IMR-90 (cell line): ENCODE results near the gene CD24. TPM values are rescaled to one million over a fixed set of nuclear protein-coding genes. Genes with fewer than 3 reads are reported as not detected.

Experiments used
- ATAC-seq: fragments of 200-7000 bp; cut with Tn5 transposase; 2 replicates; pipeline ENCODE4 v1.9.1; 2020; ENCODE audit warnings: low read depth, mild to moderate bottlenecking, moderate library complexity
- BruUV-seq: library from RNA; stranded (reverse); fragments of 400-500 nt; replicated peaks from 2 replicates; lab custom pipeline; 2021; lab: Mats Ljungman, UMichigan
- CTCF ChIA-PET: fragments of 300-600 bp; formaldehyde crosslinking; extraction: SDS; loops from one replicate; lab custom pipeline; 2021; ENCODE audit warnings: antibody characterized with exemption; lab: Yijun Ruan, JAX
- POLR2A ChIA-PET: fragments of 300-600 bp; sonication (Branson Sonifier 250); formaldehyde crosslinking; loops from one replicate; lab custom pipeline; 2022; ENCODE audit warnings: antibody characterized with exemption; ENCODE audit not compliant: unreplicated experiment; lab: Charles Lee
- DNase-seq: peaks from one replicate; pipeline ENCODE4 v3.0.0; 2013
- H2AFZ ChIP-seq: replicated peaks from 2 replicates; pipeline ENCODE3; 2013; ENCODE audit warnings: low read length, mild to moderate bottlenecking; ENCODE audit not compliant: poor library complexity
- H2AK5ac ChIP-seq: 2 replicates; pipeline ENCODE4 v1.6.1; 2013; ENCODE audit warnings: low read depth, low read length, inconsistent platforms
- H2AK9ac ChIP-seq: replicated peaks from 2 replicates; pipeline ENCODE3; 2013; ENCODE audit warnings: mild to moderate bottlenecking, low read depth, low read length, moderate library complexity; ENCODE audit not compliant: poor library complexity
- H2BK120ac ChIP-seq: 2 replicates; pipeline ENCODE4 v1.6.1; 2013; ENCODE audit warnings: low read depth, low read length, inconsistent platforms
- H2BK15ac ChIP-seq: 3 replicates; pipeline ENCODE4 v1.6.1; 2013; ENCODE audit warnings: low read depth, low read length, inconsistent platforms
- H2BK20ac ChIP-seq: 2 replicates; pipeline ENCODE4 v1.6.1; 2013; ENCODE audit warnings: low read depth, mild to moderate bottlenecking, inconsistent platforms, low read length, moderate library complexity
- H2BK5ac ChIP-seq: 2 replicates; pipeline ENCODE4 v1.6.1; 2013; ENCODE audit warnings: mild to moderate bottlenecking, low read depth, low read length, inconsistent platforms; ENCODE audit not compliant: poor library complexity, severe bottlenecking
- H3K14ac ChIP-seq: replicated peaks from 2 replicates; pipeline ENCODE4 v1.6.1; 2013; ENCODE audit warnings: low read depth, low read length, inconsistent platforms
- H3K18ac ChIP-seq: 2 replicates; pipeline ENCODE4 v1.6.1; 2013; ENCODE audit warnings: low read depth, low read length, control low read depth
- H3K23ac ChIP-seq: 2 replicates; pipeline ENCODE4 v1.6.1; 2013; ENCODE audit warnings: low read depth, low read length, inconsistent platforms
- H3K27ac ChIP-seq: 2 replicates; pipeline ENCODE4 v1.5.1; 2013; ENCODE audit warnings: mild to moderate bottlenecking, control low read depth, low read length; ENCODE audit not compliant: insufficient read depth
- H3K27me3 ChIP-seq: 2 replicates; pipeline ENCODE4 v1.6.1; 2013; ENCODE audit warnings: low read length; ENCODE audit not compliant: control insufficient read depth, insufficient read depth
- H3K36me3 ChIP-seq: 2 replicates; pipeline ENCODE4 v1.6.1; 2013; ENCODE audit warnings: low read length, mixed read lengths; ENCODE audit not compliant: control insufficient read depth, insufficient read depth
- H3K4ac ChIP-seq: 2 replicates; pipeline ENCODE4 v1.6.1; 2013; ENCODE audit warnings: low read depth, low read length, inconsistent platforms
- H3K4me1 ChIP-seq: 2 replicates; pipeline ENCODE4 v1.6.1; 2013; ENCODE audit warnings: low read length, mixed read lengths; ENCODE audit not compliant: control insufficient read depth, insufficient read depth
- H3K4me2 ChIP-seq: 2 replicates; pipeline ENCODE4 v1.6.1; 2013; ENCODE audit warnings: low read depth, mild to moderate bottlenecking, control low read depth, low read length, moderate library complexity
- H3K4me3 ChIP-seq: 2 replicates; pipeline ENCODE4 v1.5.1; 2013; ENCODE audit warnings: low read depth, mild to moderate bottlenecking, control low read depth, low read length, moderate library complexity; ENCODE audit not compliant: insufficient read depth
- H3K56ac ChIP-seq: 2 replicates; pipeline ENCODE4 v1.6.1; 2013; ENCODE audit warnings: low read length, inconsistent platforms; ENCODE audit not compliant: insufficient read depth; ENCODE audit errors: extremely low read depth
- H3K79me1 ChIP-seq, 2 experiments: 2 replicates each; pipeline ENCODE4 v1.6.1; 2013; ENCODE audit warnings: low read length in 2 of 2, inconsistent platforms in 1 of 2, low read depth in 1 of 2
- H3K9ac ChIP-seq: 2 replicates; pipeline ENCODE4 v1.6.1; 2013; ENCODE audit warnings: low read depth, low read length, control low read depth
- H3K9me1 ChIP-seq: 2 replicates; pipeline ENCODE4 v1.6.1; 2013; ENCODE audit warnings: low read length, inconsistent platforms; ENCODE audit not compliant: insufficient read depth
- H3K9me3 ChIP-seq: 2 replicates; pipeline ENCODE4 v1.6.1; 2013; ENCODE audit warnings: low read length; ENCODE audit not compliant: control insufficient read depth, insufficient read depth
- H4K20me1 ChIP-seq: 2 replicates; pipeline ENCODE4 v1.6.1; 2013; ENCODE audit warnings: low read length, inconsistent platforms; ENCODE audit not compliant: insufficient read depth
- H4K5ac ChIP-seq: 2 replicates; pipeline ENCODE4 v1.6.1; 2013; ENCODE audit warnings: mild to moderate bottlenecking, low read depth, low read length, control low read depth
- H4K8ac ChIP-seq, 2 experiments: 2 replicates each; pipeline ENCODE4 v1.6.1; 2013; ENCODE audit warnings: low read depth in 2 of 2, low read length in 2 of 2, control low read depth in 1 of 2, inconsistent platforms in 1 of 2
- H4K91ac ChIP-seq: 2 replicates; pipeline ENCODE4 v1.6.1; 2013; ENCODE audit warnings: low read depth, low read length, inconsistent platforms; ENCODE audit not compliant: insufficient read depth
- BHLHE40 ChIP-seq: fragments of 150-350 bp; IDR thresholded peaks from 2 replicates; pipeline ENCODE4 v1.6.1; 2016; ENCODE audit warnings: mild to moderate bottlenecking, low read depth, low read length
- CEBPB ChIP-seq: IDR thresholded peaks from 2 replicates; pipeline ENCODE4 v1.6.1; 2012; ENCODE audit warnings: low read depth, low read length, improper control_type of control experiment
- CHD1 ChIP-seq: IDR thresholded peaks from 2 replicates; pipeline ENCODE4 v1.6.1; 2012; ENCODE audit warnings: low read depth, low read length, improper control_type of control experiment
- ELK1 ChIP-seq: fragments of 150-350 bp; IDR thresholded peaks from 2 replicates; pipeline ENCODE4 v1.6.1; 2016; ENCODE audit warnings: low read depth, mild to moderate bottlenecking, low read length, moderate library complexity, borderline replicate concordance
- FOS ChIP-seq: fragments of 150-350 bp; IDR thresholded peaks from 2 replicates; pipeline ENCODE4 v1.6.1; 2016; ENCODE audit warnings: low read depth, low read length
- MAFK ChIP-seq: IDR thresholded peaks from 2 replicates; pipeline ENCODE4 v1.6.1; 2012; ENCODE audit warnings: low read depth, low read length, improper control_type of control experiment
- MXI1 ChIP-seq: IDR thresholded peaks from 2 replicates; pipeline ENCODE4 v1.6.1; 2012; ENCODE audit warnings: low read depth, mild to moderate bottlenecking, low read length, moderate library complexity, borderline replicate concordance
- POLR2A ChIP-seq: IDR thresholded peaks from 2 replicates; pipeline ENCODE4 v1.6.1; 2012; ENCODE audit warnings: mild to moderate bottlenecking, low read depth, low read length
- RAD21 ChIP-seq: IDR thresholded peaks from 2 replicates; pipeline ENCODE4 v1.6.1; 2012; ENCODE audit warnings: low read length, improper control_type of control experiment
- RCOR1 ChIP-seq: IDR thresholded peaks from 2 replicates; pipeline ENCODE4 v1.6.1; 2012; ENCODE audit warnings: mild to moderate bottlenecking, low read length, improper control_type of control experiment; ENCODE audit not compliant: insufficient replicate concordance
- SMC3 ChIP-seq: fragments of 150-350 bp; IDR thresholded peaks from 2 replicates; pipeline ENCODE4 v1.6.1; 2016; ENCODE audit warnings: low read depth, mild to moderate bottlenecking, antibody characterized with exemption, low read length, moderate library complexity
- WGBS, 2 experiments: methylation state at CpG; one replicate each; pipeline versions ENCODE4 v1.1.5 to v1.1.7; 2013; ENCODE audit warnings: missing lambda C conversion rate in 2 of 2; ENCODE audit not compliant: insufficient read length in 1 of 2; ENCODE audit errors: extremely low coverage in 2 of 2; 5-methylcytosine and 5-hydroxymethylcytosine counted together
- dilution Hi-C: fragments of 300-500 bp; cut with HindIII; formaldehyde crosslinking; loops from one replicate; pipeline ENCODE4 v1.14.3; 2018; ENCODE audit warnings: low sequenced_read_pairs; ENCODE audit not compliant: unreplicated experiment
- in situ Hi-C: fragments of 300-500 bp; cut with MboI; formaldehyde crosslinking; loops from 3 replicates; pipeline ENCODE4 v1.14.3; 2019; ENCODE audit warnings: low sequenced_read_pairs, inconsistent platforms, mixed read lengths
- intact Hi-C: fragments of 100-400 bp; cut with micrococcal nuclease; formaldehyde crosslinking; loops from 2 replicates; pipeline ENCODE4 v1.10.0; 2022
- polyA plus RNA-seq, 3 experiments: library from polyadenylated mRNA; depleted of rRNA; stranded (reverse); fragments of >200 nt; gene quantifications; 2 replicates each; pipeline ENCODE4 v1.2.3, GENCODE V29; 2012; ENCODE audit warnings: low replicate concordance in 1 of 3
- total RNA-seq: library from RNA; depleted of rRNA; stranded (reverse); fragments of >200 nt; gene quantifications from 2 replicates; pipeline ENCODE4 v1.2.3, GENCODE V29; 2012
- TF ChIP-seq, protein P1 (sequence below): fragments of 150-350 bp; IDR thresholded peaks from 2 replicates; pipeline ENCODE4 v1.6.1; 2017; ENCODE audit warnings: mild to moderate bottlenecking, antibody characterized with exemption, low read length, low read depth
- TF ChIP-seq, protein P2 (sequence below): conservative IDR thresholded peaks from 2 replicates; pipeline ENCODE4 v1.5.1; 2012; ENCODE audit warnings: mild to moderate bottlenecking, low read depth, low read length, improper control_type of control experiment

The CD24 gene
- total and polyA plus RNA-seq, 2 of the 4 experiments (the other 2 are of a cell fraction): 0.07 to 0.18 TPM

- dilution Hi-C loops: no loop called here
- DNase-seq (no peak), ATAC-seq (no peak)
- Histone ChIP-seq H3K36me3 (no peaks in the 10 kb centered on the region), H3K4me1 (no peaks in the 10 kb centered on the region), H3K27ac (no peak overlapping the region), H2AK5ac (no peak overlapping the region), H3K9ac (no peak overlapping the region), H3K9me3 (no peaks in the 10 kb centered on the region), H3K18ac (no peak overlapping the region), H2BK5ac (no peak overlapping the region), H3K56ac (no peak overlapping the region), H3K9me1 (no peaks in the 10 kb centered on the region), H2BK120ac (no peak overlapping the region), H3K4ac (no peak overlapping the region), H4K91ac (no peak overlapping the region), H3K4me3 (no peak overlapping the region), H2AFZ (no peak overlapping the region), H3K23ac (no peak overlapping the region), H2BK15ac (no peak overlapping the region), H2BK20ac (no peak overlapping the region), H3K4me2 (no peak overlapping the region), H4K8ac (no peak overlapping the region), H3K27me3 (no peaks in the 10 kb centered on the region; the same call in 1 of the 2 replicates), H3K14ac (no peak overlapping the region), H4K5ac (no peak overlapping the region), H4K20me1 (no peaks in the 10 kb centered on the region), H2AK9ac (no peak overlapping the region), H3K79me1 (no peaks in the 10 kb centered on the region)
- ChIA-PET POLR2A (no interaction called here), CTCF (no interaction called here)
- no TSS peak for BruUV-seq
- TF ChIP-seq SMC3: no peak
- no peak for TF ChIP-seq FOS
- TF ChIP-seq RAD21: no peak
- no peak for TF ChIP-seq CEBPB
- TF ChIP-seq, protein P1, sequence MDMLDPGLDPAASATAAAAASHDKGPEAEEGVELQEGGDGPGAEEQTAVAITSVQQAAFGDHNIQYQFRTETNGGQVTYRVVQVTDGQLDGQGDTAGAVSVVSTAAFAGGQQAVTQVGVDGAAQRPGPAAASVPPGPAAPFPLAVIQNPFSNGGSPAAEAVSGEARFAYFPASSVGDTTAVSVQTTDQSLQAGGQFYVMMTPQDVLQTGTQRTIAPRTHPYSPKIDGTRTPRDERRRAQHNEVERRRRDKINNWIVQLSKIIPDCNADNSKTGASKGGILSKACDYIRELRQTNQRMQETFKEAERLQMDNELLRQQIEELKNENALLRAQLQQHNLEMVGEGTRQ: no peak
- TF ChIP-seq, protein P2, sequence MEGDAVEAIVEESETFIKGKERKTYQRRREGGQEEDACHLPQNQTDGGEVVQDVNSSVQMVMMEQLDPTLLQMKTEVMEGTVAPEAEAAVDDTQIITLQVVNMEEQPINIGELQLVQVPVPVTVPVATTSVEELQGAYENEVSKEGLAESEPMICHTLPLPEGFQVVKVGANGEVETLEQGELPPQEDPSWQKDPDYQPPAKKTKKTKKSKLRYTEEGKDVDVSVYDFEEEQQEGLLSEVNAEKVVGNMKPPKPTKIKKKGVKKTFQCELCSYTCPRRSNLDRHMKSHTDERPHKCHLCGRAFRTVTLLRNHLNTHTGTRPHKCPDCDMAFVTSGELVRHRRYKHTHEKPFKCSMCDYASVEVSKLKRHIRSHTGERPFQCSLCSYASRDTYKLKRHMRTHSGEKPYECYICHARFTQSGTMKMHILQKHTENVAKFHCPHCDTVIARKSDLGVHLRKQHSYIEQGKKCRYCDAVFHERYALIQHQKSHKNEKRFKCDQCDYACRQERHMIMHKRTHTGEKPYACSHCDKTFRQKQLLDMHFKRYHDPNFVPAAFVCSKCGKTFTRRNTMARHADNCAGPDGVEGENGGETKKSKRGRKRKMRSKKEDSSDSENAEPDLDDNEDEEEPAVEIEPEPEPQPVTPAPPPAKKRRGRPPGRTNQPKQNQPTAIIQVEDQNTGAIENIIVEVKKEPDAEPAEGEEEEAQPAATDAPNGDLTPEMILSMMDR: no peak
- TF ChIP-seq POLR2A: no peak
- TF ChIP-seq RCOR1: no peak
- no peak for TF ChIP-seq MXI1
- no peak for TF ChIP-seq CHD1
- no peak for TF ChIP-seq MAFK
- no peak for TF ChIP-seq BHLHE40
- no peak for TF ChIP-seq ELK1
- in situ Hi-C loops: no loop called here
- 76% methylated on average over 5 of the region's 5 CpGs; no CpG with 5 or more reads in 1 of the 2 experiments for WGBS, 2 experiments
- intact Hi-C loops: no loop called here
These were observed 44.5 kb upstream of the CD24 start for GRCh38 chr6:107019047-107019446.
